Measurements from ENCODE around the gene SERPINI1. TPM values are rescaled to one million over a fixed set of nuclear protein-coding genes. Genes with fewer than 3 reads are reported as not detected.

Gene SERPINI1
- total RNA-seq, 1 experiment from 2014 or later: 6.0 TPM

DNA sequence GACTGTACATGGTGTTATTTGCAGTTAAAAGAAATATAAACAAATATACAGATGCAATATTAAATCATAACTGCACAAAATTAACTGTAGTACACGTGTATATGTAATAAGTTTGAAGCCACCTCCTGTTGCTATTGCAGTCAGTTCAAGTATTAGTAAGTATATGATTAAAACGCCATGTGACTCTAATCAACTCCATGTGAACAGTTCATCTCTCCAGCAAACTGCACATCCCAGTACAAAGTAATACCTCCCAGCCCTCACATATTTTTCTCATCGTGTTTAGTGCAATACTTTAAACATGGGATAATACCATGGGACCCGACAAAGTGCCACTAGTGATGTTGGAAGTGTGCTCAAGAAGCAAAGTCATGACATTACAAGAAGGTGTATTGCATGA lies 35.5 kb upstream of the SERPINI1 start:
- no peak overlapping the region for H2BK20ac ChIP-seq (ENCODE audit: low read depth, low read length, poor library complexity, severe bottlenecking)
- H2BK120ac ChIP-seq (ENCODE audit: low read depth, low read length, poor library complexity, severe bottlenecking): no peak overlapping the region
- H3K4me2 ChIP-seq (ENCODE audit: insufficient read depth, insufficient read length, low read length): no peak overlapping the region
- H4K91ac ChIP-seq (ENCODE audit: insufficient read length, low read depth, low read length): no peak overlapping the region
- no peak overlapping the region for H4K8ac ChIP-seq (replicated peaks; ENCODE audit: insufficient read length, low read depth, low read length)
- no peak overlapping the region for H2BK12ac ChIP-seq (ENCODE audit: insufficient read length, low read depth, low read length)
- H3K9ac ChIP-seq (ENCODE audit: extremely low read depth, insufficient read length, low read length): no peak overlapping the region
- TF ChIP-seq CTCF (conservative IDR thresholded peaks at IDR 0.05): no peak
- no peak overlapping the region for H2AK5ac ChIP-seq (ENCODE audit: insufficient read length, low read length)
- no peaks in the 10 kb centered on the region for H3K27me3 ChIP-seq (ENCODE audit: insufficient read depth, low read length)
- H3K79me2 ChIP-seq (ENCODE audit: insufficient read depth, low read length): peaks cover 2% of the 10 kb centered on the region; the same call in 1 of the 2 replicates
- H3K23me2 ChIP-seq (ENCODE audit: insufficient read length, low read depth, low read length, poor library complexity, severe bottlenecking): no peaks in the 10 kb centered on the region
- Mint-ChIP-seq H3K4me3 (no peak overlapping the region), H3K9me3 (no peaks in the 10 kb centered on the region), H3K36me3 (ENCODE audit: insufficient read depth in 1 of 3, low read depth in 3 of 3) (peaks cover 0 to 28% (median 11%) of the 10 kb centered on the region in 3 experiments; a peak in 5 of 7 replicates), H3K27ac (peak overlapping the region in 1 of 3 experiments; percentile 45; a peak in 2 of 7 replicates), H3K4me1 (peaks cover 0 to 4% of the 10 kb centered on the region in 2 experiments; a peak in 1 of 4 replicates), H3K27me3 (ENCODE audit: low read depth) (no peaks in the 10 kb centered on the region)
- no peaks in the 10 kb centered on the region for H3K4me1 ChIP-seq (ENCODE audit: insufficient read depth, low read length)
- no peak overlapping the region for H3K14ac ChIP-seq (ENCODE audit: insufficient read depth, low read length)
- no peak overlapping the region for H2AFZ ChIP-seq (ENCODE audit: low read length)
- no peaks in the 10 kb centered on the region for H4K20me1 ChIP-seq (ENCODE audit: control insufficient read depth, insufficient read depth, insufficient read length)
- H3T11ph ChIP-seq (ENCODE audit: low read length): no peak overlapping the region
- no peak overlapping the region for H3K23ac ChIP-seq (ENCODE audit: insufficient read length, low read depth, low read length)
- no peak overlapping the region for H2BK15ac ChIP-seq (ENCODE audit: low read depth, low read length)
- H3K18ac ChIP-seq (ENCODE audit: insufficient read length, low read depth, low read length): no peak overlapping the region
- H3K79me1 ChIP-seq (ENCODE audit: insufficient read depth, low read depth, low read length, poor library complexity, severe bottlenecking): peaks cover 6% of the 10 kb centered on the region
- no peak overlapping the region for H3K56ac ChIP-seq (ENCODE audit: insufficient read length, low read depth, low read length)
- H4K5ac ChIP-seq (ENCODE audit: insufficient read length, low read depth, low read length): no peak overlapping the region
- H3K9me3 ChIP-seq (ENCODE audit: control insufficient read depth, low read depth, low read length): no peaks in the 10 kb centered on the region
- no peak overlapping the region for H2BK5ac ChIP-seq (ENCODE audit: insufficient read length, low read length)
- no peak for DNase-seq
- no peak overlapping the region for H3K4ac ChIP-seq (ENCODE audit: low read depth, low read length)
- no peak overlapping the region for H3K27ac ChIP-seq (ENCODE audit: insufficient read length, low read depth, low read length)
- WGBS (ENCODE audit: extremely low coverage, insufficient read length, low lambda C conversion rate): no CpG with 5 or more reads among the region's 4 CpGs

Data from H9 (cell line).